Fibroblast of skin of right biceps (primary cell): ENCODE results near the gene MYO6.
"Not testable (repeated sequence)": the region's sequence is repeated elsewhere in the genome, so short reads cannot be mapped to it uniquely, and the experiment has no call there.

Experiments
- DNase-seq: peaks from one replicate; pipeline ENCODE4 v3.0.0-alpha.2; 2013

Gene MYO6

GRCh38 chr6:75893776-75894152, 144.7 kb downstream of the MYO6 start:
- DNase-seq: no peak

GRCh38 chr6:75896526-75896925, 147.5 kb downstream of the MYO6 start:
- DNase-seq: no peak

GRCh38 chr6:75900216-75900615, 151.2 kb downstream of the MYO6 start:
- DNase-seq: not testable (repeated sequence)

- not testable (repeated sequence) for DNase-seq
Observed at GRCh38 chr6:75905129-75905528, 156.1 kb downstream of the MYO6 start.

- no peak for DNase-seq
Observed at GRCh38 chr6:75906871-75907270, 157.8 kb downstream of the MYO6 start.

- DNase-seq: no peak
Observed at GRCh38 chr6:75907444-75907843, 158.4 kb downstream of the MYO6 start.

GRCh38 chr6:75913040-75913439, 164.0 kb downstream of the MYO6 start:
- DNase-seq: no peak

GRCh38 chr6:75922226-75922625, 173.2 kb downstream of the MYO6 start:
- DNase-seq: peak; percentile 44

- DNase-seq: no peak
Observed at GRCh38 chr6:75926293-75927168, 177.5 kb downstream of the MYO6 start.

- peak; percentile 44 for DNase-seq
Observed at GRCh38 chr6:75931011-75931680, 182.1 kb downstream of the MYO6 start.

GRCh38 chr6:75932067-75932466, 183.0 kb downstream of the MYO6 start:
- DNase-seq: peak; percentile 22

- DNase-seq: no peak
Observed at GRCh38 chr6:75933387-75933975, 184.4 kb downstream of the MYO6 start.

GRCh38 chr6:75934643-75935472, 185.8 kb downstream of the MYO6 start:
- peak; percentile 79 for DNase-seq

- no peak for DNase-seq
Observed at GRCh38 chr6:75935473-75935793, 186.4 kb downstream of the MYO6 start.

- no peak for DNase-seq
Observed at GRCh38 chr6:75936682-75937081, 187.6 kb downstream of the MYO6 start.

- no peak for DNase-seq
Observed at GRCh38 chr6:75937846-75938245, 188.8 kb downstream of the MYO6 start.

- DNase-seq: no peak
Observed at GRCh38 chr6:75940564-75940963, 191.5 kb downstream of the MYO6 start.

- DNase-seq: no peak
Observed at GRCh38 chr6:75941509-75941908, 192.5 kb downstream of the MYO6 start.

- DNase-seq: no peak
Observed at GRCh38 chr6:75943381-75943780, 194.3 kb downstream of the MYO6 start.

GRCh38 chr6:75946146-75946831, 197.2 kb downstream of the MYO6 start:
- no peak for DNase-seq

- DNase-seq: no peak
Observed at GRCh38 chr6:75947935-75948334, 198.9 kb downstream of the MYO6 start.

- no peak for DNase-seq
Observed at GRCh38 chr6:75952128-75952527, 203.1 kb downstream of the MYO6 start.

- no peak for DNase-seq
Observed at GRCh38 chr6:75963569-75963968, 214.5 kb downstream of the MYO6 start.
